Measurements from ENCODE around the gene IGF1R. TPM values are rescaled to one million over a fixed set of nuclear protein-coding genes. Genes with fewer than 3 reads are reported as not detected.

The IGF1R gene
- total RNA-seq, 1 experiment from 2014 or later, result 125 TPM

DNA sequence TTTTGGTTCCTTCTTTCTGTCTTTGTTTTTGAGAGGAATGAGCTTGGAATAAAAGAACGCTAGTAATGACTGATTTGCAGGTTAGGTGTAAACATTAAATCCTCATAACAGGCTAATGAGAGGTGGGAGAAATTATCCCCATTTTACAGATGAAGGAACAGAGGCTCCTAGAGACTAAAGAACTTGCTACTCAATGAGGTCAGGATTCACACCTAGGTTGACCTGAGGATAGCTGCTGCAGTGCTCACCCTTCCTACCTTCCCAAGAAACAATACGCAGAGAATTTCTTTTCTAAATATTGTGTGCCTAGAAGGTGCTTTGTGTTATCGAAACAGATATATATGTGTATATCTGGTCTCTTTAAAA lies 106.3 kb downstream of the IGF1R start:
- DNase-seq (ENCODE audit: low spot score), result no peak
- POLR2A ChIA-PET, result interaction anchor here (0.6 kb wide), 1 partner anchor 40 kb away, joined by 3 read pairs; no protein-coding TSS in a partner anchor
- TF ChIP-seq, protein P1, sequence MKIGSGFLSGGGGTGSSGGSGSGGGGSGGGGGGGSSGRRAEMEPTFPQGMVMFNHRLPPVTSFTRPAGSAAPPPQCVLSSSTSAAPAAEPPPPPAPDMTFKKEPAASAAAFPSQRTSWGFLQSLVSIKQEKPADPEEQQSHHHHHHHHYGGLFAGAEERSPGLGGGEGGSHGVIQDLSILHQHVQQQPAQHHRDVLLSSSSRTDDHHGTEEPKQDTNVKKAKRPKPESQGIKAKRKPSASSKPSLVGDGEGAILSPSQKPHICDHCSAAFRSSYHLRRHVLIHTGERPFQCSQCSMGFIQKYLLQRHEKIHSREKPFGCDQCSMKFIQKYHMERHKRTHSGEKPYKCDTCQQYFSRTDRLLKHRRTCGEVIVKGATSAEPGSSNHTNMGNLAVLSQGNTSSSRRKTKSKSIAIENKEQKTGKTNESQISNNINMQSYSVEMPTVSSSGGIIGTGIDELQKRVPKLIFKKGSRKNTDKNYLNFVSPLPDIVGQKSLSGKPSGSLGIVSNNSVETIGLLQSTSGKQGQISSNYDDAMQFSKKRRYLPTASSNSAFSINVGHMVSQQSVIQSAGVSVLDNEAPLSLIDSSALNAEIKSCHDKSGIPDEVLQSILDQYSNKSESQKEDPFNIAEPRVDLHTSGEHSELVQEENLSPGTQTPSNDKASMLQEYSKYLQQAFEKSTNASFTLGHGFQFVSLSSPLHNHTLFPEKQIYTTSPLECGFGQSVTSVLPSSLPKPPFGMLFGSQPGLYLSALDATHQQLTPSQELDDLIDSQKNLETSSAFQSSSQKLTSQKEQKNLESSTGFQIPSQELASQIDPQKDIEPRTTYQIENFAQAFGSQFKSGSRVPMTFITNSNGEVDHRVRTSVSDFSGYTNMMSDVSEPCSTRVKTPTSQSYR (CRISPR knock-in tag; IDR thresholded peaks at IDR 0.05), result no peak
- TF ChIP-seq ZNF396 (CRISPR knock-in tag; IDR thresholded peaks at IDR 0.05; ENCODE audit: borderline replicate concordance), result no peak
- TF ChIP-seq, protein P2, sequence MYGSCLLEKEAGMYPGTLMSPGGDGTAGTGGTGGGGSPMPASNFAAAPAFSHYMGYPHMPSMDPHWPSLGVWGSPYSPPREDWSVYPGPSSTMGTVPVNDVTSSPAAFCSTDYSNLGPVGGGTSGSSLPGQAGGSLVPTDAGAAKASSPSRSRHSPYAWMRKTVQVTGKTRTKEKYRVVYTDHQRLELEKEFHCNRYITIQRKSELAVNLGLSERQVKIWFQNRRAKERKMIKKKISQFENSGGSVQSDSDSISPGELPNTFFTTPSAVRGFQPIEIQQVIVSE (CRISPR knock-in tag; IDR thresholded peaks at IDR 0.05; ENCODE audit: borderline replicate concordance), result no peak
- TF ChIP-seq ELF4 (CRISPR knock-in tag; IDR thresholded peaks at IDR 0.05; ENCODE audit: low read depth), result no peak
- no peak for TF ChIP-seq ZBTB21 (CRISPR knock-in tag; IDR thresholded peaks at IDR 0.05; ENCODE audit: borderline replicate concordance)
- no peak for TF ChIP-seq FOXP4 (CRISPR knock-in tag; IDR thresholded peaks at IDR 0.05)
- TF ChIP-seq E2F4 (CRISPR knock-in tag; IDR thresholded peaks at IDR 0.05; ENCODE audit: borderline replicate concordance, low read depth), result no peak
- no peak for TF ChIP-seq MLX (CRISPR knock-in tag; IDR thresholded peaks at IDR 0.05)
- no peak for TF ChIP-seq ZNF416 (CRISPR knock-in tag; IDR thresholded peaks at IDR 0.05)
- TF ChIP-seq, protein P3, sequence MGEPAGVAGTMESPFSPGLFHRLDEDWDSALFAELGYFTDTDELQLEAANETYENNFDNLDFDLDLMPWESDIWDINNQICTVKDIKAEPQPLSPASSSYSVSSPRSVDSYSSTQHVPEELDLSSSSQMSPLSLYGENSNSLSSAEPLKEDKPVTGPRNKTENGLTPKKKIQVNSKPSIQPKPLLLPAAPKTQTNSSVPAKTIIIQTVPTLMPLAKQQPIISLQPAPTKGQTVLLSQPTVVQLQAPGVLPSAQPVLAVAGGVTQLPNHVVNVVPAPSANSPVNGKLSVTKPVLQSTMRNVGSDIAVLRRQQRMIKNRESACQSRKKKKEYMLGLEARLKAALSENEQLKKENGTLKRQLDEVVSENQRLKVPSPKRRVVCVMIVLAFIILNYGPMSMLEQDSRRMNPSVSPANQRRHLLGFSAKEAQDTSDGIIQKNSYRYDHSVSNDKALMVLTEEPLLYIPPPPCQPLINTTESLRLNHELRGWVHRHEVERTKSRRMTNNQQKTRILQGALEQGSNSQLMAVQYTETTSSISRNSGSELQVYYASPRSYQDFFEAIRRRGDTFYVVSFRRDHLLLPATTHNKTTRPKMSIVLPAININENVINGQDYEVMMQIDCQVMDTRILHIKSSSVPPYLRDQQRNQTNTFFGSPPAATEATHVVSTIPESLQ (CRISPR knock-in tag; IDR thresholded peaks at IDR 0.05), result no peak
- no peak for TF ChIP-seq GABPB1 (CRISPR knock-in tag; IDR thresholded peaks at IDR 0.05)
- no peak for TF ChIP-seq TEAD1 (CRISPR knock-in tag; IDR thresholded peaks at IDR 0.05)
- TF ChIP-seq FOXK1 (CRISPR knock-in tag; IDR thresholded peaks at IDR 0.05), result no peak
- no peak for TF ChIP-seq EMX1 (CRISPR knock-in tag; IDR thresholded peaks at IDR 0.05)
- CTCF ChIA-PET, result interaction anchor here (0.6 to 1.5 kb wide), 5 partner anchors 21 to 127 kb away, joined by 3 to 4 read pairs (median 4); no protein-coding TSS in a partner anchor
- ATAC-seq, result no peak
- Mint-ChIP-seq H3K4me1 (peaks cover 58% of the 10 kb centered on the region), H3K4me3 (peak overlapping the region; percentile 45), H3K9me3 (no peaks in the 10 kb centered on the region), H3K36me3 (no peaks in the 10 kb centered on the region), H3K27me3 (ENCODE audit: low read depth) (no peaks in the 10 kb centered on the region), H3K27ac (peak overlapping the region; percentile 96)

DNA sequence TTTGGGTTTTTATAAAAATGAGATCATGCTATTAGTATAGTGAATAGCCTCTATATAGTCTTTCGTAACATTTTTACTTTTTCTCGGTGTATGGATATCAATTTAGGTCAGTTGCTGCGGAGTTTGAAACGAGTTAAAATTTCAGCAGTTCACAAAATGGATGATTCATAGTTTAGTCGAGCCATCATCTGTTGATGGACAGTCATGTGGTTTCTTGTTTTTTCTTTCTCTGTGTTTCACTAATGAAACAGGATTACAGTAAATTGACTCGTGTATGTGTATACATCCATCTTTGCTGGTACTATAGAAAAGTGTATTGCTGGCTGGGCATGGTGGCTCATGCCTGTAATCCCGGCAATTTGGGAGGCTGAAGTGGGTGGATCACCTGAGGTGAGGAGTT lies 106.8 kb downstream of the IGF1R start:
- Mint-ChIP-seq H3K4me3 (no peak overlapping the region), H3K36me3 (no peaks in the 10 kb centered on the region), H3K4me1 (peaks cover 55% of the 10 kb centered on the region), H3K27me3 (ENCODE audit: low read depth) (no peaks in the 10 kb centered on the region), H3K9me3 (no peaks in the 10 kb centered on the region), H3K27ac (peak overlapping the region; percentile 26; the same call in 1 of the 2 replicates)
- TF ChIP-seq ZNF121 (CRISPR knock-in tag; IDR thresholded peaks at IDR 0.05), result no peak
- no peak for TF ChIP-seq ELF4 (CRISPR knock-in tag; IDR thresholded peaks at IDR 0.05; ENCODE audit: low read depth)
- no peak for TF ChIP-seq CREM (CRISPR knock-in tag; IDR thresholded peaks at IDR 0.05)
- TF ChIP-seq MAX (CRISPR knock-in tag; IDR thresholded peaks at IDR 0.05), result no peak
- TF ChIP-seq, protein P4, sequence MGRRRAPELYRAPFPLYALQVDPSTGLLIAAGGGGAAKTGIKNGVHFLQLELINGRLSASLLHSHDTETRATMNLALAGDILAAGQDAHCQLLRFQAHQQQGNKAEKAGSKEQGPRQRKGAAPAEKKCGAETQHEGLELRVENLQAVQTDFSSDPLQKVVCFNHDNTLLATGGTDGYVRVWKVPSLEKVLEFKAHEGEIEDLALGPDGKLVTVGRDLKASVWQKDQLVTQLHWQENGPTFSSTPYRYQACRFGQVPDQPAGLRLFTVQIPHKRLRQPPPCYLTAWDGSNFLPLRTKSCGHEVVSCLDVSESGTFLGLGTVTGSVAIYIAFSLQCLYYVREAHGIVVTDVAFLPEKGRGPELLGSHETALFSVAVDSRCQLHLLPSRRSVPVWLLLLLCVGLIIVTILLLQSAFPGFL (CRISPR knock-in tag; IDR thresholded peaks at IDR 0.05; ENCODE audit: borderline replicate concordance), result no peak
- TF ChIP-seq SOX15 (CRISPR knock-in tag; IDR thresholded peaks at IDR 0.05), result no peak
- TF ChIP-seq AR (CRISPR knock-in tag; IDR thresholded peaks at IDR 0.05), result no peak
- no peak for DNase-seq (ENCODE audit: low spot score)
- ChIA-PET CTCF (interaction anchor here (0.8 to 1.5 kb wide), 2 partner anchors 27 to 126 kb away, joined by 3 to 4 read pairs; no protein-coding TSS in a partner anchor), POLR2A (interaction anchor here (0.6 kb wide), 1 partner anchor 40 kb away, joined by 3 read pairs; no protein-coding TSS in a partner anchor)
- ATAC-seq, result no peak

Data from WTC11 (cell line).